Central memory CD4-positive, alpha-beta T cell (primary cell): Measurements from ENCODE around the gene ENTHD1.
"Not testable (repeated sequence)": the region's sequence is repeated elsewhere in the genome, so short reads cannot be mapped to it uniquely, and the experiment has no call there.

Source experiments
- DNase-seq: peaks from one replicate; pipeline ENCODE4 v3.0.0; 2022

Gene ENTHD1

DNA sequence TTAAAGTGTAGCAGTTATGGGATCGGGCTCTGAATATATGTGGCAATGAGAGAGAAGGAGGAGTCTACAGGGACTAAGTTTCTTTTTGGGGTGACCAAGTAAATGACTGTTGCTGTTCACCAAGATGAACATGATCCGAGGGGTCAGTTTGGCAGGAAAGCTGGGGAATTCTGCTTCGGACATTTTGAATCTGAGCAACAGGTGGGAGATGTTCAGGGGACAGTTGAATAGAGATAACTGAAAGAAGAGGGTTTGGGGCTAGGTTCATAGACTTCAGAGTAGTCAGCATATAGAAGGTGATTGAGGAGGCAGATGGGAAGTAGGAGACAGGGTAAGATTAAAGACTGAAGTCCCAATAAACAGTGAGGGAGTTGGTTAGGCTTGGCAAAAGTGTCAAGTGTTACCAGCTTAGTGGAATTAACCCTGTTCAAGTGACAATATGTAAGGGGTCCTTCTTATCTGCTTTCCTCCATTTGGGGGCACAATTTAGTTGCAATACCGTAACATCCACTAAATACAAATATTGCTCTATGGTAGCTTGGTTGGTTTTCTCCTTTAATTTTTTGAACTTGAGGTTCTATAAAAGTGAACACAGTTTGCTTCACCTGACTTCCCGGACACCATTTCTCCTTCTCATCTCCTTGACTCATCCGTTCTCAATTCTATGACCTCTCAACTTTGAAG is 2.9 kb upstream of the ENTHD1 start:
- no peak for DNase-seq

DNA sequence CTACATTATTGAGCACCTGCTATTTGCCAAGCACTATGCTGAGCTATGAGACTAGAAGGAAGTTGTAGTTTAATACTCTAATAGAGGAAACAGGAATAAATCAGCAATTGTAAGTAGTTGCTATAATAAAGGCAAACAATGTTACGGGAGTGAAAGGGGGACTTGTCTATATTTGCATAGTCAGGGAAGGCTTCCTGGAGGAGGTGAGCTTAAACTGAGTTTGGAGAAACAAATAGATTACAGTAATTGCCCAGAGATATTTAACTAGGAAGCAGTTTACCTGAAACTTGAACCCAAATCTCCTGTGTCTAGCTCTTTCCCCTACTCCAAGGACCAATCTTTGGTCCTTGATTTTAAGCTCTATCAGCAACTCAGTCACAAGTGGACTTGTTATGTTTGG is 2.1 kb upstream of the ENTHD1 start:
- DNase-seq, result no peak

DNA sequence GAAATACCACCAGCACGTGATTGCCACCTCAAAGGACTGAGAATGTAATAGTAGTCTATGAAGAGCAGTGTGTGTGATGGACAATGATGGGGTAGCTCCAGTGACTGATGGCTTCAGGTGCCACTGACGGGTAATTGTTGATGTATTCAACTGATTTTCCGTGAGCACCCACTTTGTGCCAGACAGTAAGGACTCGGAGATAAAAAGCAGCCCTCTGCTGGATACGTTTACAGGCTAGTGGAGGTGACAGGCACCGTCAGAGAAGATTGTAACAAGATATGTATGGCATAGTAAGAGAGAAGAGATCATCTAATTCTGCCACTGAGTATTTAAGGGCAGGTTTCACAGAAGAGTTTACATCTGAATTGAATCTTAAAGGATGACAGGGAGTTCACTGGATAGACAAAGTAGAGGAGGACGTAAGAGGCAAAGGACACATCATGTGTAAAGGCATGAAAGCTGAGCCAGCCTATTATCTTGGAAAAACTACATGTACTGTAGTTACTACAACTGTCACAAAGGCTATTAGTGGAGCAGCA is 1.1 kb upstream of the ENTHD1 start:
- DNase-seq, result no peak

DNA sequence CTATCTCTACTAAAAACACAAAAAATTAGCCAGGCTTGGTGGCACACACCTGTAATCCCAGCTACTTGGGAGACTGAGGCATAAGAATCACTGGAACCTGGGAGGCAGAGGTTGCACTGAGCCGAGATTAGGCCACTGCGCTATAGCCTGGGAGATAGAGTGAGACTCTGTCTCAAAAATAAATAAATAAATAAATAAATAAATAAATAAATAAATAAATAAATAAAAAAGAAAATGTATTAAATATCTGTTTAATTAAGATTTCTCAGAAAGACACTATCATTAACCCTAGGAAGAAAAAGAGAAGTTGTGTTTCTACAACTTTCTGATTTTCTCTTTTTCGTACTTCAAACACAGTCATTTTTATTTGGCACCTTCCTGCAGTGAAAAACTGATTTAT is 3.6 kb downstream of the ENTHD1 start:
- DNase-seq, result not testable (repeated sequence)

DNA sequence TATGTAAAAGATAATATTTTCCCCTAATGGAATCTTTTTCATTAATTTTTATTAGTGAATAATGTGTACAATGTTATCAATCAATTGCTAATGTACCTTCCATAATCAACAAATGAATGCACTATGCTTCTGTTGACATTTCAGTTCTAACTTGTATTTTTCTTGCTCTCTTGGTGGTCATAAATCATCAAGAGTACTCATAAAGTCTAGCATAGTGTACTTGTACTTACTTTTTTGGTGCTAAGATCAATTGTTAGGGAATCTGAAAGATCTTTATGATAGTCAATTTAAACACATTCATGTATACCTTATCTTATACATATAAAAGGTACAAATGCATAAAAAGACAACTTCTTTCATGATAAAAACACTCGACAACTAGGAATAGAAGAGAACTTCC is 10.5 kb downstream of the ENTHD1 start:
- DNase-seq, result no peak

DNA sequence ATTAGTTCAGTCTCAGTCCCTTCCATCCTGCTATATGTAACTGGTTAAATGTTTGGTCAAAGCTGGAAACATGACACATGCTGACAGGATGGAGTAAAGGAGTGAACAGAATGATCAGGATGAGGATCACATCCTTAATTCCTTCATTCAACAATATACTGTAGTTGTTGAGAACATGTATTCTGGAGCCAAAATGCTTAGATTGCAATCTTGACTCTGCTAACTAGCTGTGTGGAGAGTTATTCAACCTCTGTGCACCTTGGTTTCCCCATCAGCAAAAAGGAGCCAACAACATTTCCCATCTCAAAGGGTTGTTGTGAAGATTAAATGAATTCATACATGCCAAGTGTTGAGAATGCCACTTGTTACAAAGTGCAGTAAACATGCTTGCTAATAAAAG is 12.8 kb downstream of the ENTHD1 start:
- no peak for DNase-seq

DNA sequence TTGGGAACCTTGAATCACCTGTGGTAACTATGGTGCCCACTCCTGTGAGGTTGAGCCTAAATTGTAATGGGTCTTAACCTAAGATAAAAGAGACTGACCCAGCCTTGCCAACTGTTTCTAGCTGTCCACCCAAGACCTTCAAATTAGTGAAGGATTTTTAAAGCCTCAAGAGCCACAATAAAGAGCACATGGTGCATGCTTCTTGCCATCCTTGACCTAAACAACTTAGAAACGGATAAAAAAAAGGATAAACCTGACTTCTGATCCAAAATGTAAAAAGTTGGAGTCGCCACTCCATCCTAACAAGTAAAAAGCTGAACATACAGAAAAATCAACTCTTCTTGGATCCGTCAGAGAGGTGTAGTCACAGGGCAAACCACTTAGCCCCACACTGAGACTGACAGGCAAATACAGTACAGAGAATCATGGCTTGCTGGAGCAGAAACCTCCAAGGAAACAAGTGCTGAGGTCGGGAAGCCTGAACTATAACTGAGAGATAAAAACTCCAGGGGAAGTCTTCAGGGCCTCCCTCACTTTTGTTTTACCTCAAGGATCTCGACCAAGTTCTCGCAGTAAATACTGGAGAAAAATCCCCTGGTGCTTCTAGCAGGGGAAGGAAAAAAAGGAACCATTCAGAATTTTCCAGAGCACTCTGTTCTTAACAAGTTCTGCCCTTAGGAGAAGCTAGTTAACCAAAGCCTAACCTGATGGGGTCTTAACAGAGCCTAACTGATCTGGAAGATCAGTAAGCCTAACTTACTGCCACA is 16.3 kb downstream of the ENTHD1 start:
- DNase-seq, result no peak

DNA sequence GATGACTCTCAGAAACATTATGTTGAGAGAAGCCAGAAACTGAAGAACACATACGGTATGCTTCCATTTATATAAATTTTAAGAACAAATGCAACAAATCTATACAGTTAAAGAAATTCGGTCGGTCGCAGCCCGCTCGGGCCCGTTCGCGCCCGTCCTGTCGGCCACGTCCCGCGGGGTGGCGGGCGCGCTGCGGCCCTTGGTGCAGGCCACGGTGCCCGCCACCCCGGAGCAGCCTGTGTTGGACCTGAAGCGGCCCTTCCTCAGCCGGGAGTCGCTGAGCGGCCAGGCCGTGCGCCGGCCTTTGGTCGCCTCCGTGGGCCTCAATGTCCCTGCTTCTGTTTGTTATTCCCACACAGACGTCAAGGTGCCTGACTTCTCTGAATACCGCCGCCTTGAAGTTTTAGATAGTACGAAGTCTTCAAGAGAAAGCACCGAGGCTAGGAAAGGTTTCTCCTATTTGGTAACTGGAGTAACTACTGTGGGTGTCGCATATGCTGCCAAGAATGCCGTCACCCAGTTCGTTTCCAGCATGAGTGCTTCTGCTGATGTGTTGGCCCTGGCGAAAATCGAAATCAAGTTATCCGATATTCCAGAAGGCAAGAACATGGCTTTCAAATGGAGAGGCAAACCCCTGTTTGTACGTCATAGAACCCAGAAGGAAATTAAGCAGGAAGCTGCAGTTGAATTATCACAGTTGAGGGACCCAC is 18.2 kb downstream of the ENTHD1 start:
- not testable (repeated sequence) for DNase-seq

DNA sequence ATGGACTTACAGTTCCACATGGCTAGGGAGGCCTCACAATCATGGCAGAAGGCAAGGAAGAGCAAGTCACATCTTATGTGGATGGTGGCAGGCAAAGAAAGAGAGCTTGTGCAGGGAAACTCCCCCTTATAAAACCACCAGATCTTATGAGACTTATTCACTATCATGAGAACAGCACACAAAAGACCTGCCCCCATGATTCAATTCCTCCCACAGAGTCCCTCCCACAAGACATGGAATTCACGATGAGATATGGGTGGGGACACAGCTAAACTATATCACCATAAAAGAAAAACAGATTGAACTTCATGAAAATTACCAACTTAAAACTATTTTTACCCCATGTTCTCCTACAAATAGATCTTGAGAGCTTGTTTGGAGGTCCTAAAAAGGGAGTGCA is 19.6 kb downstream of the ENTHD1 start:
- no peak for DNase-seq

DNA sequence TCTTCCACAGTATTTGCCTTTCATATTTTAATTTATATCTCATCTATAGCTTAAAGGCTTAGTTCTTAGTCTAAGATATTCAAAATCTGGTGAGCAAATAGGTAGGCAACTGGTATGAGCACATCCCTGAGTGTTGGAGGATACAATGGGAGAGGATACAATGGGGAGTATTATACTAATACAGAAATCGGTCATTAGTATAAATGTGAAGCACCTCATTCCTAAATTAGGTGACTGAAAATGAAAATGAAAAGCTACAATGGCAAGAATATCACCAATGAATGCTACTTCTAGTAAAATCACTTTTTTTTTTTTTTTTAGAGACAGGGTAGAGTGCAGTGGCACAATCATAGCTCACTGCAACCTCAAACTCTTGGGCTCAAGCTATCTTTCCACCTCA is 21.0 kb downstream of the ENTHD1 start:
- no peak for DNase-seq

DNA sequence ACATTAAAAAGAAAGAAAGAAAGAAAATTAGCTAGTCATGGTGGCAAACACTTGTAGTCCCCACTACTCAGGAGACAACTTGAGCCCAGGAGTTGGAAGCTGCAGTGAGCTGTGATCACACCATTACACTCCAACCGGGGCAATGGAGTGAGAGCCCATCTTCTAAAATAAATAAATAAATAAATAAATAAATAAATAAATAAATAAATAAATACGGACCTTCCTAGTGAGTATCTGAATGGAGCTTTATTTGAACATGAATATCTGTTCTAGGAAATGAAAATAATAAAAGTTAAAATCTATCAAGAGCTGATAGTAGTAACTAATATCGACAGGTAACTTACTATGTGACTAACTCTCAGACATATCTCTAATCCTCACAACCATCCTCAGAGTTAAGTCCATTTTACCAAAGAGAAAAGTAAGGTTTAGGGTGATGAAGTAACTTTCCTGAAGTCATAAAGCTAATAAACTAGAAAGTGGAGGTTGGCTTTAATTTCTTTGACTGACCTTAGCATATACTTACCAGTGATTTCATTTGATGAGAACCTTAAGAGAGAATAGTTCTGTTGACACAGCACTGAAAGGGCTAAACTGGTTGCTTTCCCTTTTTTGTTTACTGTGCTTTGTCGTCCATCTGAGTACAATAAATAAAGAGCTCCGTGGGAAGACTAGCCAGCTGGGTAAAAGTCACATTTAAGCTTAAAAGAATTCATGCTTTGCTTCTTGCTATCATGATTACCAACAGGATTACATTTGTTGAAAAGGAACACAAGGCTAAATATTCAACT is 22.4 kb downstream of the ENTHD1 start:
- DNase-seq, result no peak

DNA sequence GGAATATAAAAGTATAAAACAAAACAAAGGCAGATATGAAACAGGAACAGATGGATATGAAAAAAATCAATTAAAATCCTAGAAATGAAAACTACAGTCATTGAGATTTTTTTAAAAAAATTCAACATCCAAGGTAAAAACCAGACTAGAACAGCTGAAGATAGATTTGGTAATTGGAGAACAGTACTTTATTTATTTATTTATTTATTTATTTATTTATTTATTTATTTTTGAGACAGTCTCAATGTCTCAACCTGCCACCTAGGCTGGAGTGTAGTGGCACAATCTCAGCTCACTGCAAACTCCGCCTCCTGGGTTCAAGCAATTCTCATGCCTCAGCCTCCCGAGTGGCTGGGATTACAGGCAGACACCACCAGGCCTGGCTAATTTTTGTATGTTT is 23.8 kb downstream of the ENTHD1 start:
- DNase-seq, result not testable (repeated sequence)

DNA sequence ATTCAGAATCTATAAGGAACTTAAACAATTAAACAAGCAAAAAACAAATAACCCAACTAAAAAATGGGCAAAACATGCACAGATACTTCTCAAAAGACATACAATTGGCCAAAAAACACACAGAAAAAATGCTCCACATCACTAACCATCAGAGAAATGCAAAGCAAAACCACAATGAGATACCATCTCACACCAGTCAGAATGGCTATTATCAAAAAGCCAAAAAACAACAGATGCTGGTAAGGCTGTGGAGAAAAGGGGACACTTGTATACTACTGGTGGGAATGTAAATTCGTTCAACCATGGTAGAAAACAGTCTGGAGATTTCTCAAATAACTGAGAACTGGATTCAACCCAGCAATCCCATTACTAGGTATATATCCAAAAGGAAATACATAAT is 24.8 kb downstream of the ENTHD1 start:
- DNase-seq, result no peak

DNA sequence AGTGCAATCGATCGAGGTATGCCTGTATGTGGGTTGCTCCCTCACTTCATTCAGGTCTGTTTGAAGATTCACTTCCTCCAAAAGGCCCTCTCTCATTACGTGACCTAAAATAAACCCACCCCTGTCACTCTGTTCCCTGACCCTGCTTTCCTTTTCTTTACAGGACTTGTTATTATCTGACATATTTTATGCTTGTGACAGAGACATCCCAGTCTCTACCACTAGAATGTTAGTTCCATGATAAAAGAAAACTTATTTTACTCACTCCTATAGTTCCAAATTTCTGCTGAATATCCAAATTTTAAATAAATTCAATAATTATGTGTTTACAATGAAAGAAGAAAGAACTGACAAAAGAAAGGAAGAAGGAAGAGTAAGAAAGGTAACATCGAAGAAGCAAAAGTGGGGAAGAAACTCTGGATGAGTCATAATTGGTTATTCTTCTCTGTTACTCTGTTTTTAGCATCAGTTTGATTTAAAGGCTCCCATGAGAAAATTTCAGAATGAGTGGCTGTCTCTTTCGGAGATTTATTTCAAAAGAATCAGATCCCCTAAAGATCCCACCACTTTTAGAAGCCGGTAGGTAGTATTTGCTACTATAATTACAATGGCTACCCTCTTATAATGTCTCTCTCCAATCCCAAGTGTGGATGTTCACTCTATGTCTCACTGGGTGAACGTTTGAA is 33.5 kb downstream of the ENTHD1 start:
- peak; percentile 1 for DNase-seq

DNA sequence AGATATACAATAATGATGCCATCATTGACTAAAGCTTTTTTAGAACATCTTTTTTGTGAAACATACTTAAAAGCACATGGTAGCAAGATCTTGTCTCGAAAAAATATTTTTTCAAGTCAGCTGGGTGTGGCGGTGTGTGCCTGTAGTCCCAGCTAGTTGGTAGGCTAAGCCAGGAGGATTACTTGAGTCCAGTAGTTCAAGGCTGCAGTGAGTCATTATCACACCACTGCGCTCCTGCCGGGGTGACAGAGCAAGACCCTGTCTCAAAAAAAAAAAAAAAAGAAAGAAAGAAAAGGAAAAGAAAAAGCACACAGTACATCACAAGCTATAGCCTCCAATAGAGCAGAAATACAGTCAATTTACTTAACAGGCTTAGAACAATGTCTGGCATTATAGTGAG is 37.0 kb downstream of the ENTHD1 start:
- DNase-seq, result no peak

DNA sequence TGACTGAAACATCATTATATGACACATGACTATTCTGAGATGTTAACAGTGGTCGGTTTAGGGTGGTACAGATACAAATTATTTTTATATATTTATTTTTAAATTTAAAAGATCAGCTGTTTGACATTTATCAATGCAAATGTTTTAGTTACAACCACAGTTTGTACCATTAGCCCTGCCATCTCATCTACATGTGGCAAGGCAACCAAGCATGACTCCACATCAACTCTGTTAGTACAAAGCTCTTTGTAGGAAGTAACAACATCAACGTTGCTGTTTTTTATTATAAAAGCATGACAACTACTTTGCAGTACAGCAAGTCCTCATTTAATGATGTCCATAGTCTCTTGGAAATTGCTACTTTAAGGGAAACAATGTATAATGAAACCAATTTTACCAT is 40.8 kb downstream of the ENTHD1 start:
- no peak for DNase-seq

DNA sequence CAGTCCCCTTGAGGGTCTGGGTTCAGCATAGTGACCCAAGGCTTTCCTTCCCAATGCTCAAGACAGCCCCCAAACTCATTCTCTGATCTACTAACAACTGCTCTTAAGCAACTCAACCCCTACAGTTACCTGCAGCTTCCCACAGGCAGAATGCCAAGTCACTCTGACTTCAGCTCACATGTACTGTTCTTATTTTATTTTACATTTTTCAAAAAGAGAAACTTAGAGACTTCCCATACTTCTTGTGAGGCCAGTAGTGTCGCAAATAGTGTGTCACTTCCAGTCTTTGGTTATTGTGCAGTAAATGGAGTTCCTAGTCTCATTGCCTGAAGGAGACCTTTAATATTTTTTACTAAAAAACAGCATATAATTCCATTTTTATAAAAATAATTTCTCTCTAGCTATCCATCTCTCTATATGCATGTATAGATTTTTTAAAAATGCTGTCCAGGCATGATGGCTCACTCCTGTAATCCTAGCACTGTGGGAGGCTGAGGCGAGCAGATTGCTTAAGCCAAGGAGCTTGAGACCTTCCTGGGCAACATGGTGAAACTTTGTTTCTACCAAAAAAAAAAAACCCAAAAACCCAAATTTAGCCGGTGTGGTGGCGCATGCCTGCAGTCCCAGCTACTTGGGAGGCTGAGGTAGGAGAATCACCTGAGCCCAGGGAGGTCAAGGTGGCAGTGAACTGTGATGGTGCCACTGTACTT is 41.8 kb downstream of the ENTHD1 start:
- DNase-seq, result no peak

DNA sequence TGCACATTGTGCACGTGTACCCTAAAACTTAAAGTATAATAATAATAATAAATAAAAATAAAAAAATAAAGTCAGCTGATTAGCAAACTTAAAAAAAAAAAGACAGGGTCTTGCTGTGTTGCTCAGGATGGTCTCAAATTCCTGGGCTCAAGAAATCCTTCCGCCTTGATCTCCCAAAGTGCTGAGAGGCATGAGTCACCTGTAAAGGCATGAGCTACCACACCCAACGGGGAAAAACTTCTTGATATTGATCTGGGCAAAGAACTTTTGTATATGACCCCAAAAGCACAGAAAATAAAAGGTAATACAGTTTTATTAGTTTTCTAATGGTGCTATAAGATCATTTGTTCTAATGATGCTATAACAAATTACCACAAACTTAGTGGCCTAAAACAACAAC is 46.1 kb downstream of the ENTHD1 start:
- DNase-seq, result no peak

DNA sequence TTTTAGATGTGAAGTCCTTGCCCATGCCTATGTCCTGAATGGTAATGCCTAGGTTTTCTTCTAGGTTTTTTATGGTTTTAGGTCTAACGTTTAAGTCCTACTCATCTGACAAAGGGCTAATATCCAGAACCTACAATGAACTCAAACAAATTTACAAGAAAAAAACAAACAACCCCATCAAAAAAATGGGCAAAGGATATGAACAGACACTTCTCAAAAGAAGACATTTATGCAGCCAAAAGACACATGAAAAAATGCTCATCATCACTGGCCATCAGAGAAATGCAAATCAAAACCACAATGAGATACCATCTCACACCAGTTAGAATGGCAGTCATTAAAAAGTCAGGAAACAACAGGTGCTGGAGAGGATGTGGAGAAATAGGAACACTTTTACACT is 47.0 kb downstream of the ENTHD1 start:
- not testable (repeated sequence) for DNase-seq

DNA sequence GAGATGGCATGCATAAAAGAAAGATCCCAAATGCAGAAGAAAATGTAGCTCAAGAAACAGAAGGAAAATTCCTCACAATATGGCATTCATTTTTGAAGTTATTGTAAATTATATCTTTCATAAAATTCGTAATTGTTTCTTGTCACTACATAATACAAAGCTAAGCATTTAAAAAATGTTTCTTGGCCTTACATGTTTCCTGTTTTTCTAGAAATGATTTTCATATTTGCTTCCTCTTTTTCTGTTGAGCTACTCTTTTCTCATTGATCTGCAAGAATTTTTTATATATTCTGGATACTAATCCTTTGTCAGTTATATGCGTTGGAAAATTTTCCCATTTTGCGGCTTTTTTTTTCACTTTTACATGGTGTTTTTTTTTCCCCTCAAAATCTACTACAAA is 48.0 kb downstream of the ENTHD1 start:
- DNase-seq, result no peak

DNA sequence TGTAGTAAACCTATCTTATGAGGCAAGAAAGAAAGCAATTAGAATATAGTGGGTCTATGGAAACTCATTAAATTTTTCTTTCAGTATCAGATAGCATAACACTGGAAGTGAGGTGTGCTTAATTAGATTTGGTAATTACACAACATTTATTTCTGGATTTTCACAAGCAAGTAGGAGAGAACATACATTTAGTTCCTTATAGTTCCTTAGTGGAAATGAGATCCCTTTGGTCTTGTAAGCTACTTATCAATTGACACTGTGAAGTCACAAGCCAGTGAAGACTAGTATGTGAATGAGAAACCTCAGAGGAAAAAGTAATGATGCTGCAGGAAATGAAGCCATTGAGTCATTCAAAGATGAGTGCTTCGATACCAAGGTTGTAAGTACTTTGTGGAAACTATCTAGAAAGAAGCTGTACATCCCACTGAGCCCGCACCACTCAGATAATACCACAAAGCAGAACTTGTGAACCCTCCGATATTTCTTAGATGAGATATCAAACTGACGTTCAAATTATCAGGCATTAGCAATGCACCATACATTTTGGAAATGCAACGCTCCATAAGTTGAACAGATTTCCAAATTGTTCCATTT is 53.5 kb downstream of the ENTHD1 start:
- peak; percentile 15 for DNase-seq
